Keratinocyte (primary cell): ENCODE measurements around the gene PRR36. TPM values are rescaled to one million over a fixed set of nuclear protein-coding genes. Genes with fewer than 3 reads are reported as not detected.

Source experiments
- DNase-seq: peaks from one replicate; pipeline ENCODE4 v3.0.0-alpha.2; 2011; ENCODE audit warnings: low read depth, missing footprints, low spot score
- FAIRE-seq: peaks from 2 replicates; lab custom pipeline; 2011; peaks lifted over from hg19 to GRCh38; lab: Jason Lieb, UNC
- H2AFZ ChIP-seq: 2 replicates; pipeline ENCODE4 v1.6.0; 2012; ENCODE audit warnings: low read length, control low read depth, inconsistent platforms; ENCODE audit not compliant: control insufficient read depth
- H3K27ac ChIP-seq: 2 replicates; pipeline ENCODE4 v1.5.1; 2011; ENCODE audit warnings: low read length; ENCODE audit not compliant: control insufficient read depth, insufficient read depth
- H3K27me3 ChIP-seq: 3 replicates; pipeline ENCODE4 v1.6.0; 2011; ENCODE audit warnings: low read length; ENCODE audit not compliant: control insufficient read depth, insufficient read depth; ENCODE audit errors: extremely low read depth
- H3K36me3 ChIP-seq, 2 experiments: 2 replicates in 1 of 2; 3 replicates in 1 of 2; pipeline ENCODE4 v1.5.1; 2011; ENCODE audit warnings: low read length in 2 of 2, mild to moderate bottlenecking in 1 of 2; ENCODE audit not compliant: control insufficient read depth in 2 of 2, insufficient read depth in 2 of 2; ENCODE audit errors: extremely low read depth in 1 of 2
- H3K4me1 ChIP-seq: 3 replicates; pipeline ENCODE4 v1.5.1; 2011; ENCODE audit warnings: low read length; ENCODE audit not compliant: control insufficient read depth, insufficient read depth; ENCODE audit errors: extremely low read depth
- H3K4me2 ChIP-seq: 3 replicates; pipeline ENCODE4 v1.6.0; 2011; ENCODE audit warnings: low read depth, low read length; ENCODE audit not compliant: control insufficient read depth, insufficient read depth; ENCODE audit errors: extremely low read depth
- H3K4me3 ChIP-seq, 3 experiments: fragments of 200-600 bp in 1 of 3; sonication (generic) in 1 of 3; 2 replicates in 2 of 3; 3 replicates in 1 of 3; pipeline ENCODE4 v1.5.1; 2011 to 2016; ENCODE audit warnings: low read length in 3 of 3, mild to moderate bottlenecking in 3 of 3, control low read depth in 2 of 3, inconsistent platforms in 1 of 3, low read depth in 1 of 3, mixed read lengths in 1 of 3, mixed run types in 1 of 3, moderate library complexity in 1 of 3; ENCODE audit not compliant: control insufficient read depth in 2 of 3, insufficient read depth in 2 of 3; ENCODE audit errors: extremely low read depth in 1 of 3
- H3K79me2 ChIP-seq: 2 replicates; pipeline ENCODE4 v1.6.0; 2012; ENCODE audit warnings: low read length; ENCODE audit not compliant: control insufficient read depth, insufficient read depth
- H3K9ac ChIP-seq: 3 replicates; pipeline ENCODE4 v1.6.0; 2011; ENCODE audit warnings: low read length; ENCODE audit not compliant: control insufficient read depth, insufficient read depth; ENCODE audit errors: extremely low read depth
- H3K9me1 ChIP-seq: 3 replicates; pipeline ENCODE4 v1.6.0; 2011; ENCODE audit warnings: low read length; ENCODE audit not compliant: control insufficient read depth, insufficient read depth; ENCODE audit errors: extremely low read depth
- H3K9me3 ChIP-seq: 2 replicates; pipeline ENCODE4 v1.5.1; 2012; ENCODE audit warnings: low read depth, low read length; ENCODE audit not compliant: control insufficient read depth
- H4K20me1 ChIP-seq: 3 replicates; pipeline ENCODE4 v1.6.0; 2011; ENCODE audit warnings: low read length; ENCODE audit not compliant: control insufficient read depth, insufficient read depth; ENCODE audit errors: extremely low read depth
- CTCF ChIP-seq, 3 experiments: IDR thresholded peaks in 1 of 3; conservative IDR thresholded peaks in 1 of 3; optimal IDR thresholded peaks in 1 of 3; 2 replicates in 2 of 3; 3 replicates in 1 of 3; pipeline versions ENCODE3 to v1.5.1; 2011; ENCODE audit warnings: low read length in 3 of 3, mild to moderate bottlenecking in 3 of 3, moderate library complexity in 2 of 3, control low read depth in 1 of 3, inconsistent platforms in 1 of 3; ENCODE audit not compliant: insufficient read depth in 2 of 3; ENCODE audit errors: extremely low read depth in 1 of 3
- EZH2 ChIP-seq: IDR thresholded peaks from one replicate; pipeline ENCODE4 v1.6.1; 2012; ENCODE audit warnings: inconsistent platforms, mild to moderate bottlenecking, low read length, moderate library complexity
- dilution Hi-C: fragments of 300-500 bp; cut with MboI; formaldehyde crosslinking; loops from one replicate; pipeline ENCODE4 v1.7.0; 2020; ENCODE audit warnings: low sequenced_read_pairs; ENCODE audit not compliant: extremely low pct_ligation_motif_present
- polyA plus RNA-seq, 5 experiments: library from polyadenylated mRNA; depleted of rRNA in 3 of 5; stranded (reverse) in 3 of 5; stranded (forward) in 1 of 5; unstranded in 1 of 5; fragments of >200 nt; gene quantifications; 1 replicate in 1 of 5; 2 replicates in 3 of 5; 3 replicates in 1 of 5; pipeline versions ENCODE4 v1.2.1 to v1.2.3, GENCODE V29; 2011 to 2012; ENCODE audit warnings: missing spikeins in 2 of 5, low read depth in 1 of 5, low replicate concordance in 1 of 5

Gene PRR36
- polyA plus RNA-seq, 1 donor (not counting 4 experiments of a cell fraction or from before 2014, with no cell fraction given) = not detected

GRCh38 chr19:7861619-7862412 is 12.4 kb downstream of the PRR36 start:
- DNase-seq (no peak), FAIRE-seq (no peak)
- no peak overlapping the region for H3K27ac ChIP-seq
- H3K9ac ChIP-seq = no peak overlapping the region
- H3K27me3 ChIP-seq = no peaks in the 10 kb centered on the region
- dilution Hi-C loops = no loop called here
- TF ChIP-seq EZH2 (no peak), CTCF (optimal IDR thresholded peaks at IDR 0.05 in 1 of 3, IDR thresholded peaks at IDR 0.05 in 1 of 3, conservative IDR thresholded peaks at IDR 0.05 in 1 of 3; ENCODE audit: extremely low read depth in 1 of 3, insufficient read depth in 2 of 3, low read length in 3 of 3) (peak in 1 of 3 experiments; percentile 24)
- H3K9me1 ChIP-seq = no peaks in the 10 kb centered on the region
- H3K9me3 ChIP-seq = no peaks in the 10 kb centered on the region
- no peaks in the 10 kb centered on the region for H4K20me1 ChIP-seq
- H2AFZ ChIP-seq = no peak overlapping the region
- peaks cover 0 to 8% of the 10 kb centered on the region in 2 experiments for H3K36me3 ChIP-seq
- peak overlapping the region; percentile 60 for H3K4me2 ChIP-seq
- H3K4me1 ChIP-seq = peaks cover 11% of the 10 kb centered on the region
- no peak overlapping the region for H3K4me3 ChIP-seq
- no peaks in the 10 kb centered on the region for H3K79me2 ChIP-seq

DNA sequence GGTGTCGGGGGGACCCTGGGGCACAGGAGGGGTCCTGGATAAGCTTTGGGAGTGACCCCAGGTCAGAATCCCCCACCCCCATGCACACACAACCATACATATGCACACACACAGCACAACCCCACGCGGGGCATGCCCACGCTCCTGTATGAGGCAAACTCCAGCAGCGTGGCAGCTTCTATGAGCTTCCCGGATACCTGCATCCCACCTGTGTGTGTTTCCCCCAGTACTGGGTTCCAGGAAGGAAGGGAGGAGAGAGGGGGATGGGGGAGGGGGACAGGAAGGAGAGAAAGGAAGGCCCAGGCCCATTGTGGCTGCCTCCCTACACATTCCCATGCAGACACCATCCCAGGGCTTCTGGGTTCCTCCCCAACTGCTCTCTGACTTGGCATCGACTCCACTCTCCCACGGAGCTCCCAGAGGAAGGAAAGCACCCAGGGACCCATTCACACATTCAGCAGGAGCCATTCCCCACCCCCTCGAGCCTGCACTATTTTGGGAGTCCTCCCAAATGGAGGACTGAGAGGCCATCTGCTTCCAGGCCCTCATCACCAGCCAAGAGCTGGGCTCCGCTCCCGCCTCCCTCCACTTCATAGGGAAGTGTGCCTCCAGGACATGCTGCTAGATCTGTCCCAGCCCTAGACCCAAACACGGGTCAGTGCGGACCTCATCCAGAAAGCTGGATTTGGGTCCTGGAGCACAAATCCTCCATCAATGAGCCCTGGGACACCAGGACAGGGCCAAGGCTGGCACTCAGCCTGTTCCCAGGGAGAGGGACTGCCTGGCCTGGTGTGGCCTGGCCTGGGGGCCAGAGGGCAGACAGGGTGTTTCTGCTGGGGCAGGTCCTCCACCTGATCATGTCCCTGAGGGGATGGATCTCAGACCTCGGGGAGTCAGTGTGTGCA is 13.2 kb downstream of the PRR36 start:
- dilution Hi-C loops = no loop called here
- DNase-seq (no peak), FAIRE-seq (no peak)
- no peaks in the 10 kb centered on the region for H3K9me3 ChIP-seq
- H2AFZ ChIP-seq = no peak overlapping the region
- no peak overlapping the region for H3K4me3 ChIP-seq
- H4K20me1 ChIP-seq = no peaks in the 10 kb centered on the region
- H3K9ac ChIP-seq = no peak overlapping the region
- no peaks in the 10 kb centered on the region for H3K27me3 ChIP-seq
- H3K36me3 ChIP-seq = peaks cover 0 to 8% of the 10 kb centered on the region in 2 experiments
- no peak overlapping the region for H3K27ac ChIP-seq
- H3K4me2 ChIP-seq = no peak overlapping the region
- H3K79me2 ChIP-seq = no peaks in the 10 kb centered on the region
- no peak for TF ChIP-seq EZH2
- no peak for TF ChIP-seq CTCF (optimal IDR thresholded peaks at IDR 0.05 in 1 of 3, IDR thresholded peaks at IDR 0.05 in 1 of 3, conservative IDR thresholded peaks at IDR 0.05 in 1 of 3; ENCODE audit: extremely low read depth in 1 of 3, insufficient read depth in 2 of 3, low read length in 3 of 3)
- no peaks in the 10 kb centered on the region for H3K9me1 ChIP-seq
- H3K4me1 ChIP-seq = peaks cover 8% of the 10 kb centered on the region
